GM20000 (cell line): ENCODE measurements around the gene ACSS2.

Experiments
- DNase-seq: peaks from one replicate; pipeline ENCODE4 v3.0.0; 2012; ENCODE audit warnings: low spot score
- CTCF ChIP-seq: IDR thresholded peaks from 2 replicates; pipeline ENCODE4 v1.5.1; 2012; ENCODE audit warnings: mild to moderate bottlenecking, control low read depth; ENCODE audit errors: extremely low read depth, missing control alignments

The ACSS2 gene

DNA sequence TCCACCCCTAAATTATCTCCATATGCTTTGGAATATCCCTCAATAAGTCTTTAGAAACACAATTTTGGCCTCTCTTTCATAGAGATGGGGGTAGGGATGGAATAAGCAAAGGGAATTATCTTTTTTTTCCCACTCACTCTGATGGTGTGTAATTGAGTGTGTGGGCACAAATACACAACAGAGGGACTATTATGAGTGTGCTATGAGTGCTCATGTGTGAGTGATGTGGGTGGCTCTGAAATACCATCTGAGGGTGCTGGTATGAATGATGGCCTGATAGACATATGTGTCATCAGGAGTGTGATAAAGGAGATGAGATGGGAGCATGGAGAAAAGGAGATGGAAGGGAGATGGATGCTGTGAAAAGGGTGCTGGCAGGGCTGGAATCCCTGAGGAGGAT is 43.6 kb downstream of the ACSS2 start:
- TF ChIP-seq CTCF: no peak
- DNase-seq: no peak

- TF ChIP-seq CTCF: no peak
- DNase-seq: no peak
Measured at GRCh38 chr20:34921436-34921835, 45.0 kb downstream of the ACSS2 start.

GRCh38 chr20:34922654-34923381 is 46.4 kb downstream of the ACSS2 start:
- no peak for DNase-seq
- TF ChIP-seq CTCF: no peak

DNA sequence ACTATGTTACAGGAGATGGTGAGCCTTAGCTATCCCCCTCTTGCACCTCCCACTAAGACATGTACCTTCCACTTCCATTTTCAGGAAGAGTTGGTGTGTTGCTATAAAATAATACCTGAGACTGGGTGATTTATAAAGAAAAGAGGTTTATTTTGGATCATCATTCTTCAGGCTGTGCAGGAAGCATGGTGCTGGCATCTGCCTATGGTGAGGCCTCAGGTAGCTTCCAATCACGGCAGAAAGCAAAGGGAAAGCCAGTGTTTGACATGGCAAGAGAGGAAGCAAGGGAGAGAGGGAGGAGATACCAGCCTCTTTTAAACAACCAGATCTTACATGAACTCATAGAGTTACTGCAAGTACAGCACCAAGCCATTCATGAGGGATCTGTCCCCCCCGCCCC is 47.0 kb downstream of the ACSS2 start:
- DNase-seq: no peak
- no peak for TF ChIP-seq CTCF

DNA sequence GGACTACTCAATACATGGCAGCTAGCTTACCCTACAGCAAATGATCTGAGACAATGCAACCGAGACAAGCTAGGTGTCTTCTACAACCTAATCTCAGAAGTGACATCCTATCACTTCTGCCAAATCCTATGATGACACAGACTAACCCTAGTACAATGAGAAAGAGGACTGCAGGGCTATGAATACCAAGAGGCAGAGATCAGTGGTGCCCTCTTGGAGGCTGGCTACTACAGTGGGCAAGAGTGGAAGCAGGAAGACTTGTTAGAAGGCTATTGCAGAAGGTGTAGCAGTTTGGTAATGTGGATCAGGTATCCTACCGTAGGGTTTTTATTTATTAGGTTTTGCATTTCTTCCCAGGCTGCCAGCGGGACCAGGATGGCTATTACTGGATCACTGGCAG is 48.9 kb downstream of the ACSS2 start:
- DNase-seq: no peak
- TF ChIP-seq CTCF: no peak

DNA sequence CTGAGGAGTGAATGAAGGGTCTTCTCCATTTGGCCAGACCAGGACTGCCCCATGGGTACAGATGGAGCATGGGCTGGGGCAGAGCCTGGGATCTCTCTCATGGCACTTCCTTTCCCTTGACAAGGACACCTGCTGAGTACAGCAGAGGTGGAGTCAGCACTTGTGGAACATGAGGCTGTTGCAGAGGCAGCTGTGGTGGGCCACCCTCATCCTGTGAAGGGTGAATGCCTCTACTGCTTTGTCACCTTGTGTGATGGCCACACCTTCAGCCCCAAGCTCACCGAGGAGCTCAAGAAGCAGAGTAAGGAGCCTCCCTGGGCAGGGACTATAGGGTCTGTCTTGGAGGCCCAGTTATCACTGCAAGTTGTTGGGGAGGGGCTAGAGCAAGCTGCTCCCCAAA is 49.6 kb downstream of the ACSS2 start:
- no peak for DNase-seq
- TF ChIP-seq CTCF: no peak

DNA sequence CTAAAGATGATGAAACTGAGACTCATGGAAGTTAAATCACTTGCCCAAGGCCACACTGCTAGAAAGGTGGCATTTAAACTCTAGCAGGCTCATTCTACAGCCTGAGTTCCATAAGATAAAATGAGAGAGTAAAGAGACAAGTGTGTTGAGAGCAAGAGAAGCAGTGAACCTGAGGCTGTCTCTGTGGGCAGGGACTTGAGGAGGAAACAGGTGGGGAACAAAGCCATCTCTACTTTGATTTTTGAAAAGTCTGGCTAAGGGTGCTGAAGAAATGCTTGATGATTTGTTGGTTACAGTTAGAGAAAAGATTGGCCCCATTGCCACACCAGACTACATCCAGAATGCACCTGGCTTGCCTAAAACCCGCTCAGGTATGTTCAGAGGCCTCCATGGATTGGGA is 50.2 kb downstream of the ACSS2 start:
- DNase-seq: no peak
- TF ChIP-seq CTCF: no peak
